T follicular helper cell (primary cell): ENCODE measurements around the gene TMED5.

Source experiments
- DNase-seq: peaks from one replicate; pipeline ENCODE4 v3.0.0-alpha.2; 2020; ENCODE audit warnings: low read depth

TMED5 gene

DNA sequence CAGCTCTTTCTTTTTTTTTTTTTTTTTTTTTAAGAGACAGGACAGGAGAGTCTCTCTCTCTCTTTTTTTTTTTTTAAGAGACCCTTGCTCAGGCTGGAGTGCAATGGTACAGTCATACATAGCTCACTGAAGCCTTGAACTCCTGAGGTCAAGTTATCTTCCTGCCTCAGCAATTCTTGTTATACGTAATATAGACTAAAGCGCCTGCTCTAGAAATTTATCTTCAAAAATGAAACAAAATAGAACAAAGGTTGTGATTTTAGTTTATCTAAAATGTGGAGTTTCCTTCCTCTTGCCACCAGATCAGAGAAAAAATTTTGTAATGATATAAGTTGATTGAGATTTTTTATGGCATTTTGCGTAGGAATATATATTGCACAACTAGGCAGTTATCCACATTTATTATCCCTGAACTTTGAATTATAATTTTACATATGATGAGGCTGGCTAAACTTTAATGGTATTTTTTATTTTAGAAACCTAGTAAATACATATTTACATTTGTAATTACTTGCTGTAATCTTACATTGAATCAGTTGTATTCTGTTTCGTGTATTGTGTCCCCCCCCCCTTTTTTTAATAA, 56.9 kb downstream of the TMED5 start:
- no peak for DNase-seq

GRCh38 chr1:93120614-93121013, 59.6 kb downstream of the TMED5 start:
- DNase-seq, result no peak

DNA sequence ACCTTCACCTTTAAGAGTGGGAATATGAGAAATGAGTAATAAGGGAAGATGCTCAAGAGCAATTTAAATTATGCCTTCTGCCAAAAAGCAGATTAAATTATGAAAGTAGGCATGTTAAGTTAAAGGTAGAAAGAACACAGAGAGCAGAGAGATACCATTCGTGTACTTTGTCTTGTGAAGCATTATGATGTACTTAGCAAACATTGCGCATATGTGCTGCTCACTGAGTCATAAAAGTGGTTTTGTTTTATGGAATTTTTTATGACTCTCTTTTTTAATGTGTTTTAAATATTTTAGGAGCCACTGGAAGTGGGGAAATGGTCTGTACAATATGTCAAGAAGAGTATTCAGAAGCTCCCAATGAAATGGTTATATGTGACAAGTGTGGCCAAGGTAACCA, 65.8 kb downstream of the TMED5 start:
- no peak for DNase-seq

DNA sequence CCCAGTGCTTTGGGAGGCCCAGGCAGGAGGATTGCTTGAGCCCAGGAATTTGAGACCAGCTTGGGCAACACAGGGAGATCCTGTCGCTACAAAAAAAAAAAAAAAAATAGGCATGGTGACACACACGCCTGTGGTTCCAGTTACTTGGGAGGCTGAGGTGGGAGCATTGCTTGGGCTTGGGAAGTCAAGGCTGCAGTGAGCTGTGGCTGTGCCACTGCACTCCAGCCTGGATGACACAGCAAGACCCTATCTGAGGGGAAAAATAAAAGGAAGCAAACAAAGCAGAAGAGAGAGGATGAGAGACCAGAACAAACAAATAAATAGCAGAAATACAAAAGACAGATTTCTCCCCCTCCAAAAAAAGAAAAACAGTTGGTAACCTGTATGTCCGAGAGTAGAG, 67.1 kb downstream of the TMED5 start:
- no peak for DNase-seq

DNA sequence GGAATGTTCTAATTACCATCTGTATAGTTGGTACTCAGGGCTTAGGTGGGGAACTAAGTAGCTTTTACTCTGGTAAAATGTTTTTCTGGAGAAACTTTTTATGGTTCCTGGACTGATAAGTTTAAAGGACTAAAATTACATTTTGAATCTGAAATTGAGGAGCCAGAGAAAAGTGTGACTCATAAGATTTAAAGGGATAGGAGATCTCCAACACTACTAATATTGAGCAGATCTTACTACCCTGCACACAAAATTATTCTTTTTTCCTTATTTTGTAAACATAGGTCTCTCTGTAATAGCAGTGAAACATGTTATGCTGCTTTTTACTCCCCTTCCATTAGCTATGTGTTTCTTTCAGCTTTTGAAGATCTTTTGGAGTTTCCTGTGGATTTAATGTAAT, 68.7 kb downstream of the TMED5 start:
- no peak for DNase-seq

DNA sequence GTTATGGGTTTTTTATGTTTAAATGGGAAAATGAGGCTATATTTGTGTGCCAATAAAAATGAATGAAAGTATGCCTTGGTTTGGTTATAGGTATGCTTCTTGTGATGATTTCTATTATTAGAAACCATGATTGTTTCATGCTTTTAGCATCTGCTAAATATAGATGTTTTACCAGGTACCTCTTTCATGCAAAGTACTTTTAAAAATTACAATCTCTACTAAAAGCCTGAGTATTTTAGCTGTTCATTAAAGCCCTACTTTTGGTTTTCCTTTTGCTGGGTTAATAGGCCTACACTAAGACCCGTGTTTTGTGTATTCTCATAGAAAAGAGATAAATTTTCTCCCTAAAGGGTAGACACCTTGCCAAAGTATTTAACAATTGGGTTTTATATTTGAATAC, 69.1 kb downstream of the TMED5 start:
- no peak for DNase-seq

- no peak for DNase-seq
Measured at GRCh38 chr1:93109578-93109977, 70.6 kb downstream of the TMED5 start.

GRCh38 chr1:93108335-93108734, 71.9 kb downstream of the TMED5 start:
- DNase-seq, result no peak

DNA sequence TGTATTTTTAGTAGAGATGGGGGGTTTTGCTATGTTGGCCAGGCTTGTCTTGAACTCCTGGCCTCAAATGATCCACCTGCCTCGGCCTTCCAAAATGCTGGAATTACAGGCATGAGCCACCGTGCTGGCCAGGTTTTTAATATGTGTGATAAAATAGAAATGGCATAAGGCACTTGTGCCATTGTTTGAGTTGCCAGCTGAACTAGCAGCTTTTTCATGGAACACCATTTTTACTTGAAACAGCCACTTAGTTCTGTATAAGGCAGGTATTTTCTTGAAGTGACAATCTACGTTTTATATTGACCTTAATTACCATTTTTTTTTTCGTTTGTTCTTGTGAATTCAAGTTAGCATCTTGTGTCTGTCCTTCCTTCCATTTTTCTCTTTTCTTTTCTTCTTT, 72.8 kb downstream of the TMED5 start:
- no peak for DNase-seq

DNA sequence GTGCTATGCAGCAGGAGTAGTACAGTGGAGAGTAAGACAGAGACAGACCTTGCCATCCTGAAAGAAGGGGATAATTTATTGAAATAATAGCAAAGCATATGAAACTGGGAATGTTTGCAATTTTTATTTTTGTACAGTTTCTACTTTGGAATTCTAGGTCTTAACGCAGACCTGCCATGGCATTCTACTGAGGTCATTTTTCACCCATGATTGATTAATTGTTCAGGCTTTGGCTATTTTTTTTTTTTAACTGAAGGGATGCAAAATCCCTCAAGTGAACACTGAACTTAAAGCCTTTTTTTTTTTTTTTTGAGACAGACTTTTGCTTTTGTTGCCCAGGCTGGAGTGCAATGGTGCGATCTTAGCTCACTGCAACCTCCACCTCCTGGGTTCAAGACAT, 74.0 kb downstream of the TMED5 start:
- DNase-seq, result no peak

GRCh38 chr1:93102142-93102541, 78.1 kb downstream of the TMED5 start:
- DNase-seq, result no peak
